Fibroblast of mammary gland (primary cell): Measurements from ENCODE around the gene TEFM.

Source experiments
- DNase-seq: peaks from one replicate; pipeline ENCODE4 v3.0.0-alpha.2; 2010; ENCODE audit warnings: low read depth
- H3K4me3 ChIP-seq: 2 replicates; pipeline ENCODE4 v1.5.1; 2011; ENCODE audit warnings: low read depth, mild to moderate bottlenecking, low read length, moderate library complexity; ENCODE audit not compliant: control insufficient read depth
- TF ChIP-seq, protein P1 (sequence below): conservative IDR thresholded peaks from 2 replicates; pipeline ENCODE4 v1.5.1; 2011; ENCODE audit warnings: low read depth, low read length, inconsistent platforms; ENCODE audit not compliant: control insufficient read depth, insufficient read depth

Gene TEFM

GRCh38 chr17:30905742-30906100, 317 bp downstream of the TEFM start:
- peak; percentile 2 for DNase-seq
- peak overlapping the region; percentile 82 for H3K4me3 ChIP-seq
- TF ChIP-seq, protein P1, sequence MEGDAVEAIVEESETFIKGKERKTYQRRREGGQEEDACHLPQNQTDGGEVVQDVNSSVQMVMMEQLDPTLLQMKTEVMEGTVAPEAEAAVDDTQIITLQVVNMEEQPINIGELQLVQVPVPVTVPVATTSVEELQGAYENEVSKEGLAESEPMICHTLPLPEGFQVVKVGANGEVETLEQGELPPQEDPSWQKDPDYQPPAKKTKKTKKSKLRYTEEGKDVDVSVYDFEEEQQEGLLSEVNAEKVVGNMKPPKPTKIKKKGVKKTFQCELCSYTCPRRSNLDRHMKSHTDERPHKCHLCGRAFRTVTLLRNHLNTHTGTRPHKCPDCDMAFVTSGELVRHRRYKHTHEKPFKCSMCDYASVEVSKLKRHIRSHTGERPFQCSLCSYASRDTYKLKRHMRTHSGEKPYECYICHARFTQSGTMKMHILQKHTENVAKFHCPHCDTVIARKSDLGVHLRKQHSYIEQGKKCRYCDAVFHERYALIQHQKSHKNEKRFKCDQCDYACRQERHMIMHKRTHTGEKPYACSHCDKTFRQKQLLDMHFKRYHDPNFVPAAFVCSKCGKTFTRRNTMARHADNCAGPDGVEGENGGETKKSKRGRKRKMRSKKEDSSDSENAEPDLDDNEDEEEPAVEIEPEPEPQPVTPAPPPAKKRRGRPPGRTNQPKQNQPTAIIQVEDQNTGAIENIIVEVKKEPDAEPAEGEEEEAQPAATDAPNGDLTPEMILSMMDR = no peak

GRCh38 chr17:30897311-30897710, 8.7 kb downstream of the TEFM start:
- DNase-seq = no peak
- TF ChIP-seq, protein P1 = no peak
- no peak overlapping the region for H3K4me3 ChIP-seq

DNA sequence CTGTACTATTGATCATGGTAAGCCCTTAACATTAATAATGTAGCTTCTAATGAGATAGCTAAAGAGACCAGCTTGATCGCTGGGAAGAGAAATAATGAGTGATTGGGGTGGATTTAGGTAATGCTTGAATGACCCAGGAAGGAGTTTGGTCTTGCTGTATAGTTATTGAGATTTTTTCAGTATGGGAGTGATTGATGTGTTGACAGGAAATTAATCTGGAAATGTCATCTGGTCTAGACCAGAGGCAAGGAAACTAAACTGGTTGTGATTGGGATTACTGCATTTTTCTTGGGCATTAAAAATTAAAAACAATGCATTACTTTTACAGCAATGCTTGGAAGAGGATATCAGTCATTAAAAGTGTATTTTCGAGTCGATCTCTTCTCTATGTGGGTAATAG, 11.8 kb downstream of the TEFM start:
- H3K4me3 ChIP-seq = no peak overlapping the region
- TF ChIP-seq, protein P1 = no peak
- no peak for DNase-seq

DNA sequence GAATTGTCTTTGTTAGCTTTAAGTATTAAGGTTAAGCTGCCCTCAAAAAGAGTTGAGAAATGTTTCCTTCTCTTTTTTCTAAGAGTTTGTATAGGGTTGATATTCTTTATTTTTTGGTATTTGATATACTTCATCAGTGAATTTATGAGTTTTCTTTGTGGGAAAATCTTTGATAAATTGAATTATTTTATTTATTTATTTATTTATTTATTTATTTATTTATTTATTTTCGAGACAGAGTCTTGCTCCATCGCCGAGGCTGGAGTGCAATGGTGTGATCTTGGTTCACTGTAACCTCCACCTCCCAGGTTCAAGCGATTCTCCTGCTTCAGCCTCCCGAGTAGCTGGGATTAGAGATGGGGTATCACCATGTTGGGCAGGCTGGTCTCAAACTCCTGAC, 19.9 kb downstream of the TEFM start:
- TF ChIP-seq, protein P1 = no peak
- H3K4me3 ChIP-seq = no peak overlapping the region
- no peak for DNase-seq

DNA sequence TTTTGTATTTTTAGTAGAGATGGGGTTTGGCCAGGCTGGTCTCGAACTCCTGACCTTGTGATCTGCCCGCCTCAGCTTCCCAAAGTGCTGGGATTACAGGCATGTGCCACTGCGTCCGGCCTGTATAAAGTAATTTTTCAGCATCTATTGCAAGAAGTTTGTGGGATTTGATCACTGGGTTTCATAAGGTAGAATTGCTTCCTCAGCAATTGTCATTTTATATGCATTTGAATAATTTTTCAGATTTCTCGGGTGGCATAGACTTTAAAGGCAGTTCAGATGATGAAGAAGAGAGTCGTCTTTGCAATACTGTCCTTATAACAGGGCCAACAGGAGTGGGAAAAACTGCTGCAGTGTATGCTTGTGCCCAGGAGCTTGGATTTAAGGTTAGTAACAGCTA, 37.0 kb downstream of the TEFM start:
- H3K4me3 ChIP-seq = no peak overlapping the region
- no peak for DNase-seq
- TF ChIP-seq, protein P1 = no peak

DNA sequence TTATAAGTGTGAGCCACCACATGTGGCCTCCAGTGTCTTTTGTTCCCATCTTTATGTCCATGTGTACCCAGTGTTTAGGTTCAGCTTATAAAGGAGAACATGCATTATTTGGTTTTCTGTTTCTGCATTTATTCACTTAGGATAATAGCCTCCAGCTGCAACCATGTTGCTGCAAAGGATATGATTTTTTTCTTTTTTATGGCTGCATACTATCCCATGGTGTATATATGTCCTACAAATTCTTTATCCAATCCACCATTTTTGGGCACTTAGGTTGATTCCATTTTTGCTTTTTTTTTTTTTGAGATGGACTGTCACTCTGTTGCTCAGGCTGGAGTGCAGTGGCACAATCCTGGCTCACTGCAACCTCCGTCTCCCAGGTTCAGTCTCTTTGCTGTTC, 41.4 kb downstream of the TEFM start:
- no peak for DNase-seq
- no peak overlapping the region for H3K4me3 ChIP-seq
- TF ChIP-seq, protein P1 = no peak

DNA sequence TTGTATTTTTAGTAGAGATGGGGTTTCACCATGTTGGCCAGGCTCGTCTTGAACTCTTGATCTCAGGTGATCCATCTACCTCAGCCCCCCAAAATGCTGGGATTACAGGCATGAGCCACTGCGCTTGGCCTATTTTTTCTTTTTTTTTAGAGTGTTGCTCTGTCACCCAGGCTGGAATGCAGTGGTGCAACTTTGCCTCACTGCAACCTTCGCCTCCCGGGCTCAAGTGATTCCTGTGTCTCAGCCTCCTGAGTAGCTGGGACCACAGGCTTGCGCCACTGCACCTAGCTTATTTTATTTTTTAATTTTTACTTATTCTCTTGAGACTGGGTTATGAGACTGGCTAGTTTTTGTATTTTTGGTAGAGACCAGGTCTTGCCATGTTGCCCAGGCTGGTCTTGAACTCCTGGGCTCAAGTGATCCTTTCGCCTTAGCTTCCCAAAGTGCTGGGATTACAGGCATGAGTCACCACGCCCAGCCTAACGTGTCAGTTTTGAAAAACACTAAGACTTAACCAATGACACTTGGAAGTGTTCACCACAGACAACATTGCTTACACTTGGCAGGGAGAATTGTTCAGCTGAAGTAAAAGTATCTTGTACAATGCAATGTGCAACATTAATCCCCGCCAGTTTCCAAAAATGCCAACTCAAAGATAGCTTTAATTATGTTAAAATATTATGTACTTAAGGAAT, 47.3 kb downstream of the TEFM start:
- DNase-seq = peak; percentile 14
- no peak overlapping the region for H3K4me3 ChIP-seq
- TF ChIP-seq, protein P1 = no peak
